Measurements from ENCODE around the gene SCMH1.

The SCMH1 gene

GRCh38 chr1:41019353-41019745, 222.8 kb downstream of the SCMH1 start:
- H3K4me3 ChIP-seq (ENCODE audit: low read depth, low read length) = no peak overlapping the region
- TF ChIP-seq CTCF (IDR thresholded peaks at IDR 0.05; ENCODE audit: borderline replicate concordance, insufficient read depth, low read depth, low read length) = no peak

DNA sequence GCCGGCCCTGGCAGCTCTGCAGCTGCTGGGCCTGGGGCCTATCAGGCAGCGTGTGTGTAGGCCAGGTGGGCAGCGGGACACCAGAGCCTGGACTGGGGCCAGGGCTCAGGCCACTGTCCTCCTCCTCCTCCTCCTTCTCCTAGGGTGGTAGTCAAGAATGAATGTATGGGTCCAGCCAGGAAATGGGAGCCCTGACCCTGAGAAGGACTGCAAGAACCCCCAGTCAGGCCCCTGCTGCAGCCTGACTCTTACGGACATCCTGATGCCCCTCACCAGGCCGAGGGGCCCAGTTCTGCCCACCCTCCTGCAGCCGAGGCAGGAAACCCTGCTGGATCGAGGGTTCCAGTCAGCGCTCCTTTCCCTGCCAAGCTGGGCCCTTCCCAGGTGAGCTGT, 224.1 kb downstream of the SCMH1 start:
- no peak overlapping the region for H3K4me3 ChIP-seq (ENCODE audit: low read depth, low read length)
- TF ChIP-seq CTCF (IDR thresholded peaks at IDR 0.05; ENCODE audit: borderline replicate concordance, insufficient read depth, low read depth, low read length) = no peak

- H3K4me3 ChIP-seq (ENCODE audit: low read depth, low read length) = no peak overlapping the region
- no peak for TF ChIP-seq CTCF (IDR thresholded peaks at IDR 0.05; ENCODE audit: borderline replicate concordance, insufficient read depth, low read depth, low read length)
Observed at GRCh38 chr1:41017141-41018017, 224.7 kb downstream of the SCMH1 start.

- H3K4me3 ChIP-seq (ENCODE audit: low read depth, low read length) = no peak overlapping the region
- no peak for TF ChIP-seq CTCF (IDR thresholded peaks at IDR 0.05; ENCODE audit: borderline replicate concordance, insufficient read depth, low read depth, low read length)
Observed at GRCh38 chr1:41015897-41016470, 226.1 kb downstream of the SCMH1 start.

DNA sequence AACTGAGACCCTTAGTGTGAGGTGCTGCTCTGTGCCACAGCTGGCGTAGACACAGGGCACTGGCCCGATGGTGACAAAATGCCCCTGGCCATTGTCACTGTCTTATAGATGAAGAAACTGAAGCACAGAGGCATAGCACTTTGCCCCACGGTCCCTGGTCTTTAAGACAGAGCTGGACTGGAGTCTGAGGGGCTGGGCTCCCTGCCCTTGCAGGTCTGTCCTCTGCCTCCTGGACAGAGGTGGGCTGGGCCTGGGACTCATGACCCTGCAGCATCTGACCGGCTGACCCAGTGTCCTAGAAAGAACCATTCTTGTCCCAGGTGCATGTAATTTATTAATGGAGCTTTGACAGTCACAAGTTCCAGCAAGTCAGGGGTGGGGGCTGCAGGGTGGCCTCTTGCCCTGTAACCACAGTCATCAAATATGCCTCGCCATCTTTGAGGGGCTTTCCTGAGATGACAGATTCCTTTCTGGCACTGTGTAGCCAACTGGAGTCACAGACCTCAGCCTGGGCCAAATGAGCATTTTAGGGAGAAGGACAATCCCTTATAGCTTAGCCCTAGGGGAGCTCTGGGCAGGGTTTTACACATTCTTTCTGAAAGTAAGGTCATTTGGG, 226.7 kb downstream of the SCMH1 start:
- H3K4me3 ChIP-seq (ENCODE audit: low read depth, low read length) = no peak overlapping the region
- TF ChIP-seq CTCF (IDR thresholded peaks at IDR 0.05; ENCODE audit: borderline replicate concordance, insufficient read depth, low read depth, low read length) = no peak

- no peak overlapping the region for H3K4me3 ChIP-seq (ENCODE audit: low read depth, low read length)
Observed at GRCh38 chr1:41014871-41015270, 227.2 kb downstream of the SCMH1 start.

More at GRCh38 chr1:41014871-41015270, 227.2 kb downstream of the SCMH1 start:
- TF ChIP-seq CTCF (IDR thresholded peaks at IDR 0.05; ENCODE audit: borderline replicate concordance, insufficient read depth, low read depth, low read length) = no peak
